NCI-H446 (cell line): ENCODE measurements around the gene LTF.
"Not testable (repeated sequence)": the region's sequence is repeated elsewhere in the genome, so short reads cannot be mapped to it uniquely, and the experiment has no call there.

Source experiments
- DNase-seq, 2 experiments: peaks; one replicate each; lab custom pipeline; 2025; lab: John Stamatoyannopoulos, UW

Gene LTF

GRCh38 chr3:46464326-46465195 is at the start of gene LTF:
TSS of gene LTF (minus strand) at chr3:46464905. CDS start at chr3:46464867, 38 bp downstream.
- DNase-seq, result no peak

GRCh38 chr3:46512191-46512749 is 47.6 kb upstream of the LTF start:
- DNase-seq, result no peak

GRCh38 chr3:46509661-46510187 is 45.0 kb upstream of the LTF start:
- no peak for DNase-seq

- DNase-seq, result no peak
These were observed 44.3 kb upstream of the LTF start for GRCh38 chr3:46508850-46509591.

GRCh38 chr3:46506526-46506925 is 41.8 kb upstream of the LTF start:
- DNase-seq, result no peak

- no peak for DNase-seq
These were observed 41.2 kb upstream of the LTF start for GRCh38 chr3:46505953-46506352.

- no peak for DNase-seq
These were observed 40.1 kb upstream of the LTF start for GRCh38 chr3:46504789-46505188.

- DNase-seq, result no peak
These were observed 38.6 kb upstream of the LTF start for GRCh38 chr3:46503200-46503874.

- DNase-seq, result no peak
These were observed 37.0 kb upstream of the LTF start for GRCh38 chr3:46501702-46502101.

- DNase-seq, result no peak
These were observed 36.2 kb upstream of the LTF start for GRCh38 chr3:46500656-46501635.

- no peak for DNase-seq
These were observed 34.3 kb upstream of the LTF start for GRCh38 chr3:46498916-46499519.

- no peak for DNase-seq
These were observed 33.0 kb upstream of the LTF start, which contains the start of gene RTP3 for GRCh38 chr3:46497556-46498265. TSS of gene RTP3 (plus strand) at chr3:46497976. CDS start at chr3:46498063, 87 bp downstream.

- DNase-seq, result no peak
These were observed 32.2 kb upstream of the LTF start for GRCh38 chr3:46496746-46497555.

- no peak for DNase-seq
These were observed 31.3 kb upstream of the LTF start for GRCh38 chr3:46495901-46496456.

- DNase-seq, result not testable (repeated sequence)
These were observed 29.8 kb upstream of the LTF start for GRCh38 chr3:46494491-46494890.

GRCh38 chr3:46492890-46493547 is 28.3 kb upstream of the LTF start:
- DNase-seq, result no peak

- DNase-seq, result no peak
These were observed 26.7 kb upstream of the LTF start for GRCh38 chr3:46491089-46492070.
